NCI-H1105 treated with DMSO at 0.1 percent for 48 hours (cell line): ENCODE results near the gene FAM161A.

ENCODE experiments used
- DNase-seq: peaks from one replicate; lab custom pipeline; 2025; lab: John Stamatoyannopoulos, UW

Gene FAM161A

DNA sequence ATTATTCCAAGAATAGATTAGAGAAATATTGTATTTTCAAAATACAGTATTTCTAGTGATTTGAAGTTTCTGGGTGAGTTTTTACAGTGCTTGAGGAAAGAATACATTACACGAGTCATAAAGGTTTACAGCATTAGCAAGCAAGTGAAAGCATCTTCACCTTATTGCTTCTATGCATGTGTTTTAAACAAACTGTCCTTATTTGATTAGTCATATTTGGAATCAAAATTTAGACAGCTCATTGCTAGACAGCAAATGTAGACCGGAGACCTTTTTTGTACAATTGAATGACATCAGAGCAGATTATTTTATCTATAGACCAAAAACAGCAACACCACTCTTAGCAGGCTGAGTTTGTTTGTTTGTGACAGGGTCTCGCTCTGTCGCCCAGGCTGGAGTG lies 69.2 kb downstream of the FAM161A start:
- no peak for DNase-seq

DNA sequence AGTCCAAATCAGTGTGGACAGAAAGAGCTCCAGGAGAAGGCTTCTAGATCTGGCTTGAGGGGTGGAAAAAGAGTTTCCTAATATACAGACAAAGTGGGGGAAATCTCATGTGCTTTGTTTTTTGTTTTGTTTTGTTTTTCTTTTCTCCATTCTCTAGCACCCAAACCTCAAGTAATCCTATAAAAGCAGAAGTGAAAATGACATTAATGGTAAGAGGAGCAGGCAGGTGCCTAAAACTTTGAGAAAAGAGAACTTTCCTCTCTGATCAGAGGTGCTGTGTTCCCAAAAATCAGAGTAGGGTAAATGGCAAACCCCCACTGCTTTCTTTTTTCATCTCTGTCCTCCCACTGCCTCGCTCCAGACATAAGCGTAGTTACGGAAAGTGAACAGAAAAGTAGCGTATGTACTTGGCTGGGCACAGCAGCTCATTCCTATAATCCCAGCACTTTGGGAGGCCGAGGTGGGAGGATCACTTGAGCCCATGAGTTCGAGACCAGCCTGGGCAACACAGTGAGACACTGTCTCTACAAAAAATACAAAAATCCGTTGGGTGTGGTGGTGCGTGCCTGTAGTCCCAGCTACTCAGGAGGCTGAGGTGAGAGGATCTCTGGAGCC lies 77.8 kb downstream of the FAM161A start:
- no peak for DNase-seq
